OCI-LY7 (cell line): Measurements from ENCODE around the gene PLA2R1. TPM values are rescaled to one million over a fixed set of nuclear protein-coding genes. Genes with fewer than 3 reads are reported as not detected.

ENCODE experiments used
- BruUV-seq: library from RNA; stranded (reverse); fragments of 400-500 nt; replicated peaks from 2 replicates; lab custom pipeline; 2021; lab: Mats Ljungman, UMichigan
- CTCF ChIA-PET: fragments of 300-600 bp; sonication (Branson Sonifier 250); formaldehyde crosslinking; loops from one replicate; lab custom pipeline; 2022; ENCODE audit warnings: antibody characterized with exemption; ENCODE audit not compliant: unreplicated experiment; lab: Charles Lee
- POLR2A ChIA-PET: fragments of 300-600 bp; sonication (Branson Sonifier 250); formaldehyde crosslinking; loops from one replicate; lab custom pipeline; 2022; ENCODE audit warnings: antibody characterized with exemption; lab: Charles Lee
- DNase-seq: peaks from one replicate; pipeline ENCODE4 v3.0.0-alpha.2; 2015; ENCODE audit warnings: low spot score
- H2AFZ ChIP-seq: fragments of 200-600 bp; sonication (generic), shearing (Covaris generic); 2 replicates; pipeline ENCODE4 v1.6.1; 2014; ENCODE audit warnings: mild to moderate bottlenecking, antibody characterized with exemption, low read length, moderate library complexity
- H3K27ac ChIP-seq: fragments of 200-600 bp; sonication (generic); 2 replicates; pipeline ENCODE4 v1.5.1; 2014; ENCODE audit warnings: mixed run types, low read depth, mild to moderate bottlenecking, moderate library complexity, low read length, inconsistent platforms; ENCODE audit not compliant: poor library complexity, severe bottlenecking
- H3K36me3 ChIP-seq: fragments of 200-600 bp; sonication (generic); 2 replicates; pipeline ENCODE4 v1.6.1; 2014; ENCODE audit warnings: mild to moderate bottlenecking, antibody characterized with exemption, low read length, moderate library complexity, mixed read lengths; ENCODE audit not compliant: insufficient read depth
- H3K4me1 ChIP-seq: fragments of 200-600 bp; sonication (generic); 2 replicates; pipeline ENCODE4 v1.5.1; 2014; ENCODE audit warnings: mild to moderate bottlenecking, low read length; ENCODE audit not compliant: insufficient read depth, poor library complexity, severe bottlenecking
- H3K4me2 ChIP-seq: fragments of 200-600 bp; sonication (generic); 2 replicates; pipeline ENCODE4 v1.6.1; 2014; ENCODE audit warnings: mild to moderate bottlenecking, low read length
- H3K4me3 ChIP-seq: fragments of 200-600 bp; sonication (generic); 2 replicates; pipeline ENCODE4 v1.5.1; 2014; ENCODE audit warnings: mild to moderate bottlenecking, low read depth, low read length; ENCODE audit not compliant: poor library complexity, severe bottlenecking
- H3K79me2 ChIP-seq: fragments of 200-600 bp; sonication (generic); 2 replicates; pipeline ENCODE4 v1.6.1; 2016; ENCODE audit warnings: low read depth, mild to moderate bottlenecking, low read length, moderate library complexity, mixed read lengths; ENCODE audit not compliant: insufficient read depth
- H3K9me2 ChIP-seq: fragments of 200-600 bp; sonication (generic); 2 replicates; pipeline ENCODE4 v1.6.1; 2016; ENCODE audit warnings: mild to moderate bottlenecking, low read length, mixed read lengths; ENCODE audit not compliant: insufficient read depth
- H3K9me3 ChIP-seq: fragments of 200-600 bp; sonication (generic); 2 replicates; pipeline ENCODE4 v1.6.1; 2014; ENCODE audit warnings: mild to moderate bottlenecking, mixed run types, low read length, mixed read lengths
- H4K20me1 ChIP-seq: fragments of 200-600 bp; sonication (generic); 2 replicates; pipeline ENCODE4 v1.6.1; 2014; ENCODE audit warnings: mild to moderate bottlenecking, antibody characterized with exemption, low read length, moderate library complexity, mixed read lengths; ENCODE audit not compliant: insufficient read depth
- CTCF ChIP-seq: fragments of 200-600 bp; sonication (generic); conservative IDR thresholded peaks from 2 replicates; pipeline ENCODE4 v1.5.1; 2014; ENCODE audit warnings: mild to moderate bottlenecking, antibody characterized with exemption, low read length, moderate library complexity, mixed read lengths
- EZH2phosphoT487 ChIP-seq: fragments of 200-600 bp; sonication (generic); IDR thresholded peaks from 2 replicates; pipeline ENCODE4 v1.6.1; 2018; ENCODE audit warnings: low read depth, borderline replicate concordance, mild to moderate bottlenecking, mixed run types, antibody characterized with exemption, low read length, moderate library complexity, mixed read lengths
- intact Hi-C: fragments of 100-400 bp; cut with micrococcal nuclease; formaldehyde crosslinking; loops from one replicate; pipeline ENCODE4 v1.10.0; 2022; ENCODE audit not compliant: unreplicated experiment
- total RNA-seq, 2 experiments: library from RNA; depleted of rRNA in 1 of 2; stranded (reverse); fragments of >200 nt in 1 of 2; shearing (Covaris generic) in 1 of 2; gene quantifications; 2 replicates each; pipeline ENCODE4 v1.2.3, GENCODE V29; 2014 to 2022

PLA2R1 gene
- total RNA-seq, 2 experiments from 2014 or later = not detected

- DNase-seq = peak; percentile 19
- intact Hi-C loops = no loop called here
- CTCF ChIA-PET = no interaction called here
- POLR2A ChIA-PET = interaction anchor here (0.6 kb wide), 2 partner anchors 8 to 107 kb away, joined by 3 read pairs; no protein-coding TSS in a partner anchor
- H3K4me2 ChIP-seq = no peak overlapping the region
- no peak overlapping the region for H3K4me3 ChIP-seq
- no peak overlapping the region for H2AFZ ChIP-seq
- no peaks in the 10 kb centered on the region for H3K4me1 ChIP-seq
- H4K20me1 ChIP-seq = no peaks in the 10 kb centered on the region
- H3K79me2 ChIP-seq = no peaks in the 10 kb centered on the region
- no peaks in the 10 kb centered on the region for H3K9me2 ChIP-seq
- no peaks in the 10 kb centered on the region for H3K36me3 ChIP-seq
- TF ChIP-seq CTCF = peak; percentile 71
- TF ChIP-seq EZH2phosphoT487 = no peak
- no peak overlapping the region for H3K27ac ChIP-seq
- BruUV-seq = no TSS peak
- peaks cover 6% of the 10 kb centered on the region; the same call in 1 of the 2 replicates for H3K9me3 ChIP-seq
Measured at GRCh38 chr2:159939946-159940345, 122.5 kb downstream of the PLA2R1 start.

GRCh38 chr2:159938395-159938794 lies 124.0 kb downstream of the PLA2R1 start:
- Histone ChIP-seq H3K79me2 (no peaks in the 10 kb centered on the region), H2AFZ (no peak overlapping the region), H4K20me1 (no peaks in the 10 kb centered on the region), H3K4me3 (no peak overlapping the region), H3K9me2 (no peaks in the 10 kb centered on the region), H3K4me2 (no peak overlapping the region), H3K9me3 (peaks cover 6% of the 10 kb centered on the region; the same call in 1 of the 2 replicates), H3K27ac (no peak overlapping the region), H3K36me3 (no peaks in the 10 kb centered on the region), H3K4me1 (peaks cover 10% of the 10 kb centered on the region)
- no peak for TF ChIP-seq EZH2phosphoT487
- TF ChIP-seq CTCF = no peak
- no TSS peak for BruUV-seq
- intact Hi-C loops = no loop called here
- POLR2A ChIA-PET = no interaction called here
- no peak for DNase-seq
- CTCF ChIA-PET = no interaction called here

GRCh38 chr2:159936471-159936870 lies 125.9 kb downstream of the PLA2R1 start:
- intact Hi-C loops = no loop called here
- Histone ChIP-seq H3K79me2 (no peaks in the 10 kb centered on the region), H3K4me1 (peaks cover 21% of the 10 kb centered on the region), H3K36me3 (no peaks in the 10 kb centered on the region), H3K27ac (no peak overlapping the region), H3K9me2 (no peaks in the 10 kb centered on the region), H2AFZ (peak overlapping the region; percentile 52), H4K20me1 (no peaks in the 10 kb centered on the region), H3K4me3 (no peak overlapping the region), H3K4me2 (no peak overlapping the region), H3K9me3 (peaks cover 6% of the 10 kb centered on the region; the same call in 1 of the 2 replicates)
- BruUV-seq = no TSS peak
- peak; percentile 9 for DNase-seq
- ChIA-PET CTCF (no interaction called here), POLR2A (interaction anchor here (0.7 kb wide), 1 partner anchor 1026 kb away, joined by 3 read pairs; no protein-coding TSS in a partner anchor)
- TF ChIP-seq EZH2phosphoT487 (no peak), CTCF (no peak)
